GM23338 (cell line): ENCODE results near the gene KRTAP13-3. TPM values are rescaled to one million over a fixed set of nuclear protein-coding genes. Genes with fewer than 3 reads are reported as not detected.

ENCODE experiments used
- ATAC-seq: fragments of 200-7000 bp; cut with Tn5 transposase; 3 replicates; pipeline ENCODE4 v1.9.1; 2020
- DNase-seq: peaks from one replicate; pipeline ENCODE4 v3.0.0-alpha.2; 2015; ENCODE audit warnings: low spot score
- H2AFZ ChIP-seq: fragments of 200-600 bp; sonication (generic); 2 replicates; pipeline ENCODE4 v1.8.0; 2016; ENCODE audit warnings: antibody characterized with exemption, mild to moderate bottlenecking, moderate library complexity
- H3F3A ChIP-seq: fragments of 200-600 bp; sonication (generic); replicated peaks from 2 replicates; pipeline ENCODE4 v1.8.0; 2017; ENCODE audit warnings: antibody characterized with exemption, mixed run types, low read depth
- H3K27ac ChIP-seq: fragments of 200-600 bp; sonication (generic); 2 replicates; pipeline ENCODE4 v1.6.1; 2016; ENCODE audit warnings: low read depth
- H3K27me3 ChIP-seq: fragments of 200-600 bp; sonication (generic); 2 replicates; pipeline ENCODE4 v1.8.0; 2016; ENCODE audit warnings: mild to moderate bottlenecking, mixed run types, moderate library complexity; ENCODE audit not compliant: insufficient read depth
- H3K36me3 ChIP-seq: fragments of 200-600 bp; sonication (generic); 2 replicates; pipeline ENCODE4 v1.8.0; 2016; ENCODE audit warnings: mild to moderate bottlenecking; ENCODE audit not compliant: insufficient read depth
- H3K4me1 ChIP-seq: fragments of 200-600 bp; sonication (generic); 2 replicates; pipeline ENCODE4 v1.8.0; 2016; ENCODE audit warnings: mild to moderate bottlenecking, moderate library complexity; ENCODE audit not compliant: insufficient read depth
- H3K4me2 ChIP-seq: fragments of 200-600 bp; sonication (generic); 2 replicates; pipeline ENCODE4 v1.7.1; 2017; ENCODE audit warnings: mixed run types
- H3K4me3 ChIP-seq: fragments of 200-600 bp; sonication (generic); 2 replicates; pipeline ENCODE4 v1.6.1; 2016; ENCODE audit warnings: mixed run types
- H3K79me2 ChIP-seq: fragments of 200-600 bp; sonication (generic); replicated peaks from 2 replicates; pipeline ENCODE4 v1.8.0; 2017; ENCODE audit warnings: mild to moderate bottlenecking; ENCODE audit not compliant: insufficient read depth
- H3K9me2 ChIP-seq: fragments of 200-600 bp; sonication (generic); 2 replicates; pipeline ENCODE4 v1.8.0; 2017; ENCODE audit not compliant: insufficient read depth
- H4K20me1 ChIP-seq: fragments of 200-600 bp; sonication (generic); replicated peaks from 2 replicates; pipeline ENCODE4 v1.8.0; 2017; ENCODE audit warnings: mild to moderate bottlenecking; ENCODE audit not compliant: insufficient read depth
- H3K27ac Mint-ChIP-seq: 2 replicates; pipeline ENCODE4 v1.8.0; 2020; ENCODE audit warnings: inconsistent platforms, mild to moderate bottlenecking, moderate library complexity, mixed read lengths
- H3K27me3 Mint-ChIP-seq: 3 replicates; pipeline ENCODE4 v1.8.0; 2022; ENCODE audit warnings: low read depth, mild to moderate bottlenecking, moderate library complexity, mixed read lengths, inconsistent platforms; ENCODE audit not compliant: insufficient read depth, poor library complexity
- H3K36me3 Mint-ChIP-seq: 3 replicates; pipeline ENCODE4 v1.8.0; 2021; ENCODE audit warnings: low read depth, mild to moderate bottlenecking, inconsistent platforms, moderate library complexity, mixed read lengths
- H3K4me1 Mint-ChIP-seq: 3 replicates; pipeline ENCODE4 v1.8.0; 2020; ENCODE audit warnings: mild to moderate bottlenecking, inconsistent platforms, mixed read lengths
- H3K4me3 Mint-ChIP-seq: 3 replicates; pipeline ENCODE4 v1.8.0; 2021; ENCODE audit warnings: moderate library complexity, mild to moderate bottlenecking, inconsistent platforms, mixed read lengths
- H3K9me3 Mint-ChIP-seq: 3 replicates; pipeline ENCODE4 v1.8.0; 2020; ENCODE audit warnings: moderate library complexity, mild to moderate bottlenecking, inconsistent platforms, mixed read lengths
- CREB1 ChIP-seq: fragments of 250-450 bp; sonication (Bioruptor Pico); IDR thresholded peaks from 2 replicates; pipeline ENCODE4 v1.5.0; 2020; ENCODE audit warnings: low read depth, mild to moderate bottlenecking, moderate library complexity
- CTCF ChIP-seq, 2 experiments: fragments of 200-600 bp in 1 of 2; sonication (generic) in 1 of 2; conservative IDR thresholded peaks; 2 replicates each; pipeline versions ENCODE4 v1.5.1 to v1.6.1; 2016 to 2017; ENCODE audit warnings: antibody characterized with exemption in 2 of 2, low read depth in 2 of 2, mild to moderate bottlenecking in 2 of 2, moderate library complexity in 1 of 2
- ETS1 ChIP-seq: IDR thresholded peaks from 2 replicates; pipeline ENCODE4 v1.6.1; 2016; ENCODE audit warnings: antibody characterized with exemption
- EZH2 ChIP-seq: fragments of 200-600 bp; sonication (generic); IDR thresholded peaks from one replicate; pipeline ENCODE4 v1.8.0; 2017; ENCODE audit warnings: antibody characterized with exemption, mild to moderate bottlenecking, low read depth; ENCODE audit not compliant: unreplicated experiment
- EZH2phosphoT487 ChIP-seq: fragments of 200-600 bp; sonication (generic); IDR thresholded peaks from one replicate; pipeline ENCODE4 v1.8.1; 2018; ENCODE audit warnings: antibody characterized with exemption; ENCODE audit not compliant: unreplicated experiment
- JUNB ChIP-seq: IDR thresholded peaks from one replicate; pipeline ENCODE4 v1.6.1; 2016; ENCODE audit warnings: antibody characterized with exemption; ENCODE audit not compliant: unreplicated experiment
- NANOG ChIP-seq: IDR thresholded peaks from 2 replicates; pipeline ENCODE4 v1.6.1; 2016; ENCODE audit warnings: antibody characterized with exemption, borderline replicate concordance
- POLR2AphosphoS5 ChIP-seq: IDR thresholded peaks from 2 replicates; pipeline ENCODE4 v1.6.1; 2016; ENCODE audit warnings: antibody characterized with exemption, low read depth
- REST ChIP-seq: IDR thresholded peaks from one replicate; pipeline ENCODE4 v1.6.1; 2018; ENCODE audit warnings: antibody characterized with exemption; ENCODE audit not compliant: unreplicated experiment
- STAT1 ChIP-seq: IDR thresholded peaks from one replicate; pipeline ENCODE4 v1.6.1; 2016; ENCODE audit warnings: antibody characterized with exemption; ENCODE audit not compliant: unreplicated experiment
- ZNF114 ChIP-seq: fragments of 250-450 bp; sonication (Bioruptor Pico); IDR thresholded peaks from 2 replicates; pipeline ENCODE4 v1.5.0; 2020; ENCODE audit warnings: mild to moderate bottlenecking, moderate library complexity
- ZNF331 ChIP-seq: fragments of 250-450 bp; sonication (Bioruptor Pico); IDR thresholded peaks from 2 replicates; pipeline ENCODE4 v1.5.0; 2020; ENCODE audit warnings: low read depth, mild to moderate bottlenecking, moderate library complexity
- ZNF462 ChIP-seq: fragments of 250-450 bp; sonication (Bioruptor Pico); IDR thresholded peaks from 2 replicates; pipeline ENCODE4 v1.5.0; 2020; ENCODE audit warnings: mild to moderate bottlenecking, moderate library complexity
- polyA plus RNA-seq: library from polyadenylated mRNA; unstranded; fragments of >200 nt; fragmentation: Nextera tagmentation; extraction: Ambion mirVana; gene quantifications from 2 replicates; pipeline ENCODE4 v1.2.1, GENCODE V29; 2016
- total RNA-seq: library from RNA; depleted of rRNA; stranded (reverse); fragments of >200 nt; shearing (Covaris generic); gene quantifications from 2 replicates; pipeline ENCODE4 v1.2.3, GENCODE V29; 2014

Gene KRTAP13-3
- total and polyA plus RNA-seq, 2 experiments from 2014 or later, result not detected

GRCh38 chr21:30415993-30416392 lies 9.7 kb downstream of the KRTAP13-3 start:
- ATAC-seq (no peak), DNase-seq (no peak)
- Histone ChIP-seq H3K27ac (no peak overlapping the region), H4K20me1 (no peaks in the 10 kb centered on the region), H3K4me2 (no peak overlapping the region), H3F3A (no peaks in the 10 kb centered on the region), H2AFZ (no peak overlapping the region), H3K36me3 (peaks cover 12% of the 10 kb centered on the region), H3K27me3 (no peaks in the 10 kb centered on the region), H3K4me3 (no peak overlapping the region), H3K79me2 (no peaks in the 10 kb centered on the region), H3K4me1 (no peaks in the 10 kb centered on the region), H3K9me2 (peaks cover 14% of the 10 kb centered on the region; the same call in 1 of the 2 replicates)
- Mint-ChIP-seq H3K9me3 (peaks cover 37% of the 10 kb centered on the region), H3K36me3 (peaks cover 11% of the 10 kb centered on the region; the same call in 2 of the 3 replicates), H3K4me1 (no peaks in the 10 kb centered on the region), H3K27me3 (peaks cover 2% of the 10 kb centered on the region), H3K27ac (no peak overlapping the region), H3K4me3 (no peak overlapping the region)
- no peak for TF ChIP-seq ETS1
- no peak for TF ChIP-seq EZH2
- no peak for TF ChIP-seq JUNB
- TF ChIP-seq CREB1 (CRISPR knock-in tag), result no peak
- no peak for TF ChIP-seq EZH2phosphoT487
- no peak for TF ChIP-seq CTCF (conservative IDR thresholded peaks at IDR 0.05; ENCODE audit: low read depth in 2 of 2)
- no peak for TF ChIP-seq STAT1
- TF ChIP-seq REST, result no peak
- no peak for TF ChIP-seq ZNF331 (CRISPR knock-in tag)
- TF ChIP-seq ZNF114 (CRISPR knock-in tag), result no peak
- TF ChIP-seq NANOG, result no peak
- TF ChIP-seq POLR2AphosphoS5, result no peak
- TF ChIP-seq ZNF462, result no peak
